Keratinocyte (primary cell): ENCODE results near the gene DSE. TPM values are rescaled to one million over a fixed set of nuclear protein-coding genes. Genes with fewer than 3 reads are reported as not detected.
A peak's percentile ranks its signal among the peaks of the same experiment; 100 is the strongest.

Experiments
- DNase-seq: peaks from one replicate; pipeline ENCODE4 v3.0.0-alpha.2; 2011; ENCODE audit warnings: low read depth, missing footprints, low spot score
- FAIRE-seq: peaks from 2 replicates; lab custom pipeline; 2011; peaks lifted over from hg19 to GRCh38; lab: Jason Lieb, UNC
- H2AFZ ChIP-seq: 2 replicates; pipeline ENCODE4 v1.6.0; 2012; ENCODE audit warnings: low read length, control low read depth, inconsistent platforms; ENCODE audit not compliant: control insufficient read depth
- H3K27ac ChIP-seq: 2 replicates; pipeline ENCODE4 v1.5.1; 2011; ENCODE audit warnings: low read length; ENCODE audit not compliant: control insufficient read depth, insufficient read depth
- H3K27me3 ChIP-seq: 3 replicates; pipeline ENCODE4 v1.6.0; 2011; ENCODE audit warnings: low read length; ENCODE audit not compliant: control insufficient read depth, insufficient read depth; ENCODE audit errors: extremely low read depth
- H3K36me3 ChIP-seq, 2 experiments: 2 replicates in 1 of 2; 3 replicates in 1 of 2; pipeline ENCODE4 v1.5.1; 2011; ENCODE audit warnings: low read length in 2 of 2, mild to moderate bottlenecking in 1 of 2; ENCODE audit not compliant: control insufficient read depth in 2 of 2, insufficient read depth in 2 of 2; ENCODE audit errors: extremely low read depth in 1 of 2
- H3K4me1 ChIP-seq: 3 replicates; pipeline ENCODE4 v1.5.1; 2011; ENCODE audit warnings: low read length; ENCODE audit not compliant: control insufficient read depth, insufficient read depth; ENCODE audit errors: extremely low read depth
- H3K4me2 ChIP-seq: 3 replicates; pipeline ENCODE4 v1.6.0; 2011; ENCODE audit warnings: low read depth, low read length; ENCODE audit not compliant: control insufficient read depth, insufficient read depth; ENCODE audit errors: extremely low read depth
- H3K4me3 ChIP-seq, 3 experiments: fragments of 200-600 bp in 1 of 3; sonication (generic) in 1 of 3; 2 replicates in 2 of 3; 3 replicates in 1 of 3; pipeline ENCODE4 v1.5.1; 2011 to 2016; ENCODE audit warnings: low read length in 3 of 3, mild to moderate bottlenecking in 3 of 3, control low read depth in 2 of 3, inconsistent platforms in 1 of 3, low read depth in 1 of 3, mixed read lengths in 1 of 3, mixed run types in 1 of 3, moderate library complexity in 1 of 3; ENCODE audit not compliant: control insufficient read depth in 2 of 3, insufficient read depth in 2 of 3; ENCODE audit errors: extremely low read depth in 1 of 3
- H3K79me2 ChIP-seq: 2 replicates; pipeline ENCODE4 v1.6.0; 2012; ENCODE audit warnings: low read length; ENCODE audit not compliant: control insufficient read depth, insufficient read depth
- H3K9ac ChIP-seq: 3 replicates; pipeline ENCODE4 v1.6.0; 2011; ENCODE audit warnings: low read length; ENCODE audit not compliant: control insufficient read depth, insufficient read depth; ENCODE audit errors: extremely low read depth
- H3K9me1 ChIP-seq: 3 replicates; pipeline ENCODE4 v1.6.0; 2011; ENCODE audit warnings: low read length; ENCODE audit not compliant: control insufficient read depth, insufficient read depth; ENCODE audit errors: extremely low read depth
- H3K9me3 ChIP-seq: 2 replicates; pipeline ENCODE4 v1.5.1; 2012; ENCODE audit warnings: low read depth, low read length; ENCODE audit not compliant: control insufficient read depth
- H4K20me1 ChIP-seq: 3 replicates; pipeline ENCODE4 v1.6.0; 2011; ENCODE audit warnings: low read length; ENCODE audit not compliant: control insufficient read depth, insufficient read depth; ENCODE audit errors: extremely low read depth
- CTCF ChIP-seq, 3 experiments: IDR thresholded peaks in 1 of 3; conservative IDR thresholded peaks in 1 of 3; optimal IDR thresholded peaks in 1 of 3; 2 replicates in 2 of 3; 3 replicates in 1 of 3; pipeline versions ENCODE3 to v1.5.1; 2011; ENCODE audit warnings: low read length in 3 of 3, mild to moderate bottlenecking in 3 of 3, moderate library complexity in 2 of 3, control low read depth in 1 of 3, inconsistent platforms in 1 of 3; ENCODE audit not compliant: insufficient read depth in 2 of 3; ENCODE audit errors: extremely low read depth in 1 of 3
- EZH2 ChIP-seq: IDR thresholded peaks from one replicate; pipeline ENCODE4 v1.6.1; 2012; ENCODE audit warnings: inconsistent platforms, mild to moderate bottlenecking, low read length, moderate library complexity
- dilution Hi-C: fragments of 300-500 bp; cut with MboI; formaldehyde crosslinking; loops from one replicate; pipeline ENCODE4 v1.7.0; 2020; ENCODE audit warnings: low sequenced_read_pairs; ENCODE audit not compliant: extremely low pct_ligation_motif_present
- polyA plus RNA-seq, 5 experiments: library from polyadenylated mRNA; depleted of rRNA in 3 of 5; stranded (reverse) in 3 of 5; stranded (forward) in 1 of 5; unstranded in 1 of 5; fragments of >200 nt; gene quantifications; 1 replicate in 1 of 5; 2 replicates in 3 of 5; 3 replicates in 1 of 5; pipeline versions ENCODE4 v1.2.1 to v1.2.3, GENCODE V29; 2011 to 2012; ENCODE audit warnings: missing spikeins in 2 of 5, low read depth in 1 of 5, low replicate concordance in 1 of 5

DSE gene
- polyA plus RNA-seq, 1 donor (not counting 4 experiments of a cell fraction or from before 2014, with no cell fraction given) = 99.7 TPM

GRCh38 chr6:116450185-116450710 is 79.5 kb downstream of the DSE start:
- dilution Hi-C loops = no loop called here
- Histone ChIP-seq H2AFZ (no peak overlapping the region), H3K36me3 (no peaks in the 10 kb centered on the region), H3K4me2 (peak overlapping the region; percentile 79), H3K4me3 (no peak overlapping the region), H3K79me2 (no peaks in the 10 kb centered on the region), H3K9me1 (no peaks in the 10 kb centered on the region), H3K9me3 (no peaks in the 10 kb centered on the region), H3K27me3 (no peaks in the 10 kb centered on the region), H3K27ac (peak overlapping the region; percentile 68), H3K9ac (no peak overlapping the region), H4K20me1 (no peaks in the 10 kb centered on the region), H3K4me1 (peaks cover 42% of the 10 kb centered on the region)
- DNase-seq (no peak), FAIRE-seq (no peak)
- peak in 1 of 3 experiments; percentile 3 for TF ChIP-seq CTCF (optimal IDR thresholded peaks at IDR 0.05 in 1 of 3, IDR thresholded peaks at IDR 0.05 in 1 of 3, conservative IDR thresholded peaks at IDR 0.05 in 1 of 3; ENCODE audit: extremely low read depth in 1 of 3, insufficient read depth in 2 of 3, low read length in 3 of 3)
- TF ChIP-seq EZH2 = no peak

DNA sequence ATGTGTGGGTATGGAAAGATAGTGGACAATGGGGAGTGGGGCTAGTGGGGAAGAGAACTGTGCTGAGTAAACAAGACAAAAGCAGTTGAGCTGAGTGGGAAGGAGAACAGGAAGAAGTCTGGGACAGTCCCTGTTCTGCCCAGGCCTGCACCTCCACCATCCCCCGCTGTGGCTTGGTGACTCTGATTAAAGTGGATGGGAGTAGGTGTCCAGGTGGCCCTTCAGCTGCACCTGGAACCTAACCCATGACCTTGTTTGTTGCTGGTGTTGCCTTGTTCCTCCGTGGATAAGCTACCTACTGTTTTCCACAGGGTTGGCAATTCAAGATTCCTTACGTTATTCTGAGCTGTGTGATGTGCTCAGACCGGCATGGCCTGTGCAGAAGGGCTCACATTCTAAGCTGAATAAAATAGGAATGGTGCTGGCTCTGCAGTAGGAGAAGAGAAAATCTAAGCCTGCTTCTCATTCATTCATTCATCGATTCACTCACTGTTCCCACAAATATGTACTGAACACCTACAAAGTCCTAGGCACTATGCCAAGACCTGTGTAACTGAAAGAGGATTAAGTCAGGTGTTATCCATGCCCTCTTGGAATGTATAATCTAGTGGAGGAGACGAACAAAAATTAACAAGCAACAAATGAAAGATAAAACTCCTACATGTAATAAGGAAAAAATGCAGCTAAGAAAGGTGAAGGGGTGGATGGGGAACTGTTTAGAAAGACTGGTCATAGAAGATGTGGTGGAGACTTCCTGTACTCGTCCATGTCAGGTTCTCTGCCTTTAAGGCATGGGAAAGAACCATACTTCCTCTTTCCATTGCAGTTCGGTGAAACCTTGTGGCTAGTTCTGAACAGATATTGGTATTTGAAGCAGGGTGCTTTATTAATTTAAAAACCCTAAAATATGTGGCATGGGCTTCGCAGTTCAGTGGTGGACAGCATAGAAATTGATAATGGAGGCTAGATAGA is 80.3 kb downstream of the DSE start:
- no peak overlapping the region for H3K9ac ChIP-seq
- dilution Hi-C loops = no loop called here
- peaks cover 40% of the 10 kb centered on the region for H3K4me1 ChIP-seq
- H3K9me1 ChIP-seq = no peaks in the 10 kb centered on the region
- H3K27me3 ChIP-seq = no peaks in the 10 kb centered on the region
- H2AFZ ChIP-seq = peak overlapping the region; percentile 83
- TF ChIP-seq CTCF (optimal IDR thresholded peaks at IDR 0.05 in 1 of 3, IDR thresholded peaks at IDR 0.05 in 1 of 3, conservative IDR thresholded peaks at IDR 0.05 in 1 of 3; ENCODE audit: extremely low read depth in 1 of 3, insufficient read depth in 2 of 3, low read length in 3 of 3) (no peak), EZH2 (no peak)
- no peaks in the 10 kb centered on the region for H4K20me1 ChIP-seq
- H3K9me3 ChIP-seq = no peaks in the 10 kb centered on the region
- H3K79me2 ChIP-seq = no peaks in the 10 kb centered on the region
- H3K4me2 ChIP-seq = peak overlapping the region; percentile 79
- H3K4me3 ChIP-seq = peak overlapping the region in 2 of 3 experiments; percentile 7 to 50
- FAIRE-seq (peak; percentile 86), DNase-seq (no peak)
- H3K36me3 ChIP-seq = no peaks in the 10 kb centered on the region
- H3K27ac ChIP-seq = peak overlapping the region; percentile 68
